Neural cell (in vitro differentiated cells): ENCODE results near the gene CCDC158. TPM values are rescaled to one million over a fixed set of nuclear protein-coding genes. Genes with fewer than 3 reads are reported as not detected.
"Not testable (repeated sequence)": the region's sequence is repeated elsewhere in the genome, so short reads cannot be mapped to it uniquely, and the experiment has no call there.

Experiments used
- H2AFZ ChIP-seq: fragments of 200-600, 300-800 bp; sonication (generic), shearing (Covaris generic); 2 replicates; pipeline ENCODE4 v1.6.0; 2014; ENCODE audit warnings: low read depth, mild to moderate bottlenecking, antibody characterized with exemption, low read length, moderate library complexity
- H3F3A ChIP-seq: fragments of 200-600 bp; shearing (Covaris generic); 2 replicates; pipeline ENCODE4 v1.6.1; 2016; ENCODE audit warnings: mild to moderate bottlenecking, moderate library complexity, mixed read lengths, antibody characterized with exemption, low read length; ENCODE audit not compliant: insufficient read depth, poor library complexity, severe bottlenecking
- H3K27ac ChIP-seq: fragments of 200-600, 300-800 bp; sonication (generic), shearing (Covaris generic); 2 replicates; pipeline ENCODE4 v1.5.1; 2014; ENCODE audit warnings: mild to moderate bottlenecking, low read length, moderate library complexity
- H3K27me3 ChIP-seq: fragments of 300-800, 200-600 bp; sonication (generic), shearing (Covaris generic); 2 replicates; pipeline ENCODE4 v1.6.0; 2014; ENCODE audit warnings: mild to moderate bottlenecking, low read depth, low read length, moderate library complexity; ENCODE audit not compliant: insufficient read depth
- H3K36me3 ChIP-seq: fragments of 300-800, 200-600 bp; sonication (generic), shearing (Covaris generic); 2 replicates; pipeline ENCODE4 v1.5.1; 2014; ENCODE audit warnings: mild to moderate bottlenecking, antibody characterized with exemption, low read length, moderate library complexity; ENCODE audit not compliant: insufficient read depth
- H3K4me2 ChIP-seq: fragments of 300-800, 200-600 bp; sonication (generic), shearing (Covaris generic); 2 replicates; pipeline ENCODE4 v1.6.0; 2014; ENCODE audit warnings: mild to moderate bottlenecking, low read length
- H3K4me3 ChIP-seq: fragments of 300-800, 200-600 bp; sonication (generic), shearing (Covaris generic); 2 replicates; pipeline ENCODE4 v1.5.1; 2014; ENCODE audit warnings: mild to moderate bottlenecking, low read length, moderate library complexity
- H3K79me2 ChIP-seq: fragments of 200-600 bp; shearing (Covaris generic); replicated peaks from 2 replicates; pipeline ENCODE4 v1.6.0; 2014; ENCODE audit warnings: mild to moderate bottlenecking, low read length, moderate library complexity; ENCODE audit not compliant: insufficient read depth
- H3K9ac ChIP-seq: fragments of 300-800, 200-600 bp; sonication (generic), shearing (Covaris generic); 2 replicates; pipeline ENCODE4 v1.6.1; 2016; ENCODE audit warnings: mild to moderate bottlenecking, low read length, mixed read lengths
- H3K9me2 ChIP-seq: fragments of 200-600 bp; shearing (Covaris generic); 2 replicates; pipeline ENCODE4 v1.6.1; 2016; ENCODE audit warnings: mild to moderate bottlenecking, low read length, mixed read lengths; ENCODE audit not compliant: insufficient read depth
- H3K9me3 ChIP-seq: fragments of 200-600, 300-800 bp; sonication (generic), shearing (Covaris generic); 2 replicates; pipeline ENCODE4 v1.6.1; 2016; ENCODE audit warnings: mild to moderate bottlenecking, mixed run types, low read length, moderate library complexity, mixed read lengths
- H4K20me1 ChIP-seq: fragments of 200-600 bp; shearing (Covaris generic); 2 replicates; pipeline ENCODE4 v1.6.1; 2016; ENCODE audit warnings: mild to moderate bottlenecking, mixed run types; ENCODE audit not compliant: insufficient read depth
- CTCF ChIP-seq: fragments of 450-650 bp; IDR thresholded peaks from 2 replicates; pipeline ENCODE4 v1.5.1; 2014; ENCODE audit warnings: antibody characterized with exemption, mild to moderate bottlenecking, moderate library complexity; ENCODE audit not compliant: poor library complexity, severe bottlenecking
- EP300 ChIP-seq: fragments of 450-650 bp; conservative IDR thresholded peaks from 2 replicates; pipeline ENCODE4 v1.6.1; 2014; ENCODE audit warnings: antibody characterized with exemption, mild to moderate bottlenecking, moderate library complexity; ENCODE audit not compliant: poor library complexity, severe bottlenecking
- EZH2 ChIP-seq: fragments of 200-600, 300-800 bp; shearing (Covaris generic), sonication (generic); IDR thresholded peaks from 2 replicates; pipeline ENCODE4 v1.6.1; 2014; ENCODE audit warnings: antibody characterized with exemption, low read length, borderline replicate concordance, mild to moderate bottlenecking; ENCODE audit not compliant: insufficient read depth, poor library complexity, severe bottlenecking
- MXI1 ChIP-seq: fragments of 450-650 bp; conservative IDR thresholded peaks from 2 replicates; pipeline ENCODE4 v1.6.1; 2014; ENCODE audit warnings: antibody characterized with exemption, mild to moderate bottlenecking; ENCODE audit not compliant: poor library complexity, severe bottlenecking
- POLR2AphosphoS5 ChIP-seq: IDR thresholded peaks from 2 replicates; pipeline ENCODE4 v1.6.1; 2012
- RAD21 ChIP-seq: fragments of 450-650 bp; conservative IDR thresholded peaks from 2 replicates; pipeline ENCODE4 v1.6.1; 2014; ENCODE audit warnings: antibody characterized with exemption, mild to moderate bottlenecking, moderate library complexity
- REST ChIP-seq: IDR thresholded peaks from 2 replicates; pipeline ENCODE4 v1.6.1; 2012; ENCODE audit warnings: borderline replicate concordance
- SMC3 ChIP-seq: fragments of 450-650 bp; conservative IDR thresholded peaks from 2 replicates; pipeline ENCODE4 v1.6.1; 2014; ENCODE audit warnings: antibody characterized with exemption, mild to moderate bottlenecking, moderate library complexity; ENCODE audit not compliant: poor library complexity
- TAF1 ChIP-seq: IDR thresholded peaks from 2 replicates; pipeline ENCODE4 v1.6.1; 2012; ENCODE audit warnings: low read depth
- polyA plus RNA-seq: library from polyadenylated mRNA; depleted of rRNA; stranded (reverse); fragments of >200 nt; gene quantifications from 2 replicates; pipeline ENCODE4 v1.2.3, GENCODE V29; 2014

The CCDC158 gene
- polyA plus RNA-seq, 1 donor from 2014 or later, result not detected

GRCh38 chr4:76283900-76284299 lies 137.0 kb downstream of the CCDC158 start:
- H3K27ac ChIP-seq, result no peak overlapping the region
- H3K36me3 ChIP-seq, result no peaks in the 10 kb centered on the region
- no peaks in the 10 kb centered on the region for H3K9me2 ChIP-seq
- H3K9me3 ChIP-seq, result no peaks in the 10 kb centered on the region
- H4K20me1 ChIP-seq, result no peaks in the 10 kb centered on the region
- no peak overlapping the region for H3K4me3 ChIP-seq
- no peaks in the 10 kb centered on the region for H3K79me2 ChIP-seq
- no peak overlapping the region for H2AFZ ChIP-seq
- no peak overlapping the region for H3K4me2 ChIP-seq
- H3K27me3 ChIP-seq, result no peaks in the 10 kb centered on the region
- H3K9ac ChIP-seq, result no peak overlapping the region
- TF ChIP-seq MXI1, result no peak
- TF ChIP-seq CTCF, result no peak
- TF ChIP-seq REST, result no peak
- no peak for TF ChIP-seq TAF1
- TF ChIP-seq SMC3, result no peak
- TF ChIP-seq RAD21, result no peak
- TF ChIP-seq EZH2, result no peak
- TF ChIP-seq EP300, result no peak
- H3F3A ChIP-seq, result no peaks in the 10 kb centered on the region

GRCh38 chr4:76282941-76283689 lies 137.8 kb downstream of the CCDC158 start:
- no peak overlapping the region for H3K4me3 ChIP-seq
- H3K9ac ChIP-seq, result no peak overlapping the region
- H3K36me3 ChIP-seq, result no peaks in the 10 kb centered on the region
- H3K4me2 ChIP-seq, result no peak overlapping the region
- no peaks in the 10 kb centered on the region for H3K27me3 ChIP-seq
- H3K27ac ChIP-seq, result no peak overlapping the region
- H3F3A ChIP-seq, result no peaks in the 10 kb centered on the region
- no peaks in the 10 kb centered on the region for H3K9me2 ChIP-seq
- no peaks in the 10 kb centered on the region for H4K20me1 ChIP-seq
- H3K79me2 ChIP-seq, result no peaks in the 10 kb centered on the region
- TF ChIP-seq SMC3 (no peak), EP300 (no peak), REST (no peak), EZH2 (no peak), TAF1 (no peak), POLR2AphosphoS5 (no peak), CTCF (no peak), RAD21 (no peak), MXI1 (no peak)
- no peaks in the 10 kb centered on the region for H3K9me3 ChIP-seq
- H2AFZ ChIP-seq, result no peak overlapping the region

GRCh38 chr4:76281594-76281993 lies 139.3 kb downstream of the CCDC158 start:
- not testable (repeated sequence) for H3K9me3 ChIP-seq, H3K27me3 ChIP-seq, H3K79me2 ChIP-seq, H3K27ac ChIP-seq, H2AFZ ChIP-seq, H3K9ac ChIP-seq, H3K4me2 ChIP-seq, H4K20me1 ChIP-seq, H3K4me3 ChIP-seq, H3F3A ChIP-seq, H3K36me3 ChIP-seq, H3K9me2 ChIP-seq
